HuH-7 (cell line): ENCODE data around the gene ATMIN.

ENCODE experiments used
- DNase-seq: peaks from one replicate; pipeline ENCODE4 v3.0.0; 2011; ENCODE audit warnings: low spot score

ATMIN gene

DNA sequence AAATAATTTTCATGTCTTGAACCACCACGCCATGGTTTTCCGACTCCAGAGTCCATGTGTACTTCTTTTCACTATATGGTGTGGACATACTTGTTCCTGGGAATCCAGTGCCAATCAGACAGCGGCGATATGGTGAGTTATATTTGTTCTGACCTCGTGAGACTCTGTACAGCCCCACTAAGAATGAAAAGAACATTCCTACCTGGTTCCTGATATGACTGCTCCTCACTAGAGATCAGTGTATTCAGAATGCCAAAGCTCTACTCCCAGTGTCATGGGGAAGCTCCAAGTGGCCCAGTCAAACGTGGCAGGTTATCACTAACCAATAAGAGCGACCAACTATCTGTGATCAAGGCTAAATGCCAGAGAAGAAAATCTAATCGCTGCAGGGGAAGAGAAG is 35.3 kb downstream of the ATMIN start:
- DNase-seq = no peak

DNA sequence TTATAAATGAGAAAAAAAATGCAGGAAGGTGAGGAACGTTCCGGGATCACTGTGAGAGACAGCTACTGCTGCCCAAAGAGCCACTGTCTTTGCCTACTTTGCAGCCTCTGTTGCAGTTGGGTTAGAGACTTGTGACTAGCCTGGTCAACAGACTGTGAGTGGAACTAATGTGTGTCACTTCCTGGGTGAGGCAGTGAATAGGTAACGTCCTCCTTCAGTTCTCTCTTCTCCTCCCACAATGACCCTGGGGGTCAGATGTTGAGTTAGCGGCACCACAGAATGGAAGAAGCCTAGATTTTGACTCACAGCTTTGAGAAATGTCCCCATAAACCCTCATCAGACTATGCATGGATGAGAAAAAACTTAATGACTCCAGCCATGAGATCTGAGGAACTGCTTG is 36.2 kb downstream of the ATMIN start:
- peak; percentile 28 for DNase-seq

DNA sequence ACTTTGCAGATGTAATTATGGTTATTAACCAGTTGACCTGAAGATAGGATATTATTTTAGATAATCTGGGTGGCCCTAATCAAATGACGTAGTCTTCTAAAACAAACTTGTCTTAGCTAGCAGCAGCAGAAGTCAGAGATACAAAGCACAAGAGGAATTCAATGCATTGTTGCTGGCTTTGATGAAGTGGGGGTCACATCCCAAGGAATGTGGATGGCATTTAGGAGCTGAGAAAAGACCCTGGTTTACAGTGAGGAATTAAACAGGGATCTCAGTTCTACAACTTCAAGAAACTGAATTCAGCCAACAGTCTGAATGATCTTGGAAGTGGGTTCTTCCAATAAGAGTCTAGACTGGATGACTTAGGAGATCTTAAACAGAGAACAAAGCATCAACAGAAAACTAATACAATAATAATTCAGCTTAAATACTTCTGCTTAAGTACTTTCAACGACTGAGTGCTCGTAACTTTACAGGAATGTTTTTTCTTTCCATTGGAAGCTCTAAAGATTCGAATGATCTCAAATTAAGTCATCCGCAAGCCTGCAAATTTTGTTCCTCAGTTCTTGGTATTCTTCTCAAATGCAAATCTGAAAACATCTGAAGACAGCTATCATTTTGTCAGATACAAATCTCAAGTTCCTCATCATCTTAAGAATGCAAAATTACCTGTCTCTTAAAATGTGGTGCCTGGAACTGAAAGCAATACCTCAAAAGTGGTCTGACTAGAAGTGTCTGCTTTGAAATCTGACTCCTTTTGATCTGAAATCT is 38.1 kb downstream of the ATMIN start:
- DNase-seq = no peak

DNA sequence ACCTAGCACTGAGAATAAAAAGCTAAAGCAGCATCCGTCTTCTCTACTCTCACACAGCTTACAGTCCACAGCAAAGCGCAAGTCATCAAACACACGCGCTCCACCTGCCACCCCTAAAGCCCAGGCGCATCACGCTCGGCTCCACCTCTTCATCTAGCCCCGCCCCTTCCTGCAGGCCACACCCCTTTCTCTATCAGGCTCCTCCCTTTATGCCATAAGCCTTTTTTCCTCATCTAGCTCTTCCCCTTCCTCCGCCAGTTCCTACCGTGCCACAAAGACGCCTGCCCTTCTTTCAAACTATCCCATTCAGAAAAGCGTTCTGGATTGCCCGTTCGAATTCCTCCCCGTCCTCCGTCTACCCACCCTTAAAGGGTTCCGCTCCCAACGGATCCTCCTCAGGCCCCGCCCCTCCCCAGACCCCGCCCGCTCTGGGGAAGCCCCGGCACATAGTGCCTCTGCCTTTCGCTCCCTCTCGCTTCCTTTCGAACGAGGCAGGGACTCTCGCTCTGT is 41.0 kb downstream of the ATMIN start:
- DNase-seq = peak; percentile 71

DNA sequence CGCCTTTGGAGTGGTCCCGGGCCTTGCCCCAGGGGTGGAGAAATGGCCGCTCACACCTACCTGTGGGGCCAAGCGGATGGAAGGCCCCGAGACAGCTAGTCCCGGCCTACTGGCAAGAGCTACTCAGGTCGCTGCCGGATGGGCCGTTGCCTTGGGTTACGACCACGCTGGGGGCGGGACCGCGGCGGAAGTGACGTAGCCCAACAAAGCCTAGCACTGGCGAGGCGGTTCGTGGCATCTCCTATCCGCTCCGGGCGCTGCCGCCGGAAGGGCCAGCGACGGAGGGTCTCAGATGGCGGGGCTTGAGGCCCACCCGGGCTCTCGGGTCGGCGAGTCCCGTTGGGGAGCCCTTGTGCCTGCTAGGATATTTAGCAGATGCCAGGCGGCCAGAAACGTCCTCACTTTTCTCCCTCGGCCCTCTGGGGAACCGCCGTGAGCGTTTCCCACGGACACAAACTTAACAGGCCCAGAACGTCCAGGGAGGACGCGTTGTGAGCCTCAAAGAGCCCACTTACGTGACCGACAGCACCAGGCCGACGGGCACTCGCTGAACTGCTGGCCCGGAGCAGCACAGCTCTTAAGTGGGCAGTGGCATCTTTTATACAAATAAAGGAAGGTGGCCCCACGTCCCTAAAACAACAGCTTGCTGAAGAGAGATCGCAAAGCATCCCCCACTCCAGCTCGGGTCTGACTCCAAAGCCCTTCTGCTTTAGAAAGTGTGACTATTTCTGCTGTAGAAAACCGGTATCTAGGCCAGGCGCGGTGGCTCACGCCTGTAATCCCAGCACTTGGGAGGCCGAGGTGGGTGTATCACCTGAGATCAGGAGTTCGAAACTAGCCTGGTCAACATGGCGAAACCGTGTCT is 41.7 kb downstream of the ATMIN start, which contains the start of gene C16orf46:
Gene C16orf46, minus strand, starts transcription at position 163 of the 865 bp plus-strand sequence. CDS start 13,283 bp downstream, outside the sequence.
- peak; percentile 93 for DNase-seq

DNA sequence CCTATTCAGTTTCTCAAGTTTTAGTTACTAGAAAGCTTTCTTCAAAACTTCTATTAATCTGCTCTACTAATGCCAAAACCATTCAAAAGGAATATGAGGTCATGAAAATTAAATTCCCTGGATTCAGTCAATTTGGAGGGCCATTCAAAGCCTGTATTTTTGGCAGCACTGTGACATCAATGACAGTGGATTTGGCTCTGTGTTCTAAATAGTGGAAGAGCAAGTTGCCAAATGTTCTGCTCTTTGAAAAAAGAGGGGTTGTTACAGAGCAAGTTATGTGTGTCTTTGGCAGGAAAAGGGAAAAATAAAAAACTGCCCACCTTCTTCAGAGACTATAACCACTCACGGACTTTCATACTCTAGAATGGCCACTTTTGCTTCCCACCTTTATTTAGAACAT is 44.6 kb downstream of the ATMIN start:
- no peak for DNase-seq

DNA sequence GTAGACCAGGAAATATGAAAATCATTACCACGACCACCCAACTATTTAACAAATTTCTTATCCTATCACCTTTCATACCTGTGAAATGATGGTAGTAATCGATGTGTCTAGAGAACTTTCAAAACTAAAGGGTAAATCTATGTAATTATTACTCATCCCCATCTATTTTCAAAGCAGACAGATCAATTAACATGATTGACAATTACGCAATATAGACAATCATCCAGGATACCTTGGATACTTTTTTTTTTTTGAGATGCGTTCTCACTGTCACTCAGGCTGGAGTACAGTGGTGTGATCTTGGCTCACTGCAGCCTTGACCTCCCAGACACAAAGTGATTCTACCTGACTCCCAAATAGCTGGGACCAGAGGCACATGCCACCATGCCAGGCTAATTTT is 45.4 kb downstream of the ATMIN start:
- DNase-seq = no peak

DNA sequence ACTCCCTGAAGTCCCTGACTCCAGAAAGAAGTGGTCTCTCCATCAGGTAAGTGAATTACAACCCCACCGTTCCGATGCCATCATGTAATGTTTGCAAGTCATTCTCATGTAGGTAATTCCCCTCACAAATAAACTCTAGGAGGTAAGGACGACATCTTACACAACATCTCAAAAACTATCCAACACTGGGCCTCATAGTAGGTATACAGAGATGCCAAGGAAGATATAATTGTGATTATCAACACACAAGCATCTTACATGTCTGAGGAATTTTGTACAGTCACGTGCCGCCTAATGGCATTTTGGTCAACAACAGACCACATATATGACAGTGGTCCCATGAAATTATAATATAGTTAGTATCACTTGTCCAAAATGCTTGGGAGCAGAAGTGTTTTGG is 53.2 kb downstream of the ATMIN start:
- no peak for DNase-seq

DNA sequence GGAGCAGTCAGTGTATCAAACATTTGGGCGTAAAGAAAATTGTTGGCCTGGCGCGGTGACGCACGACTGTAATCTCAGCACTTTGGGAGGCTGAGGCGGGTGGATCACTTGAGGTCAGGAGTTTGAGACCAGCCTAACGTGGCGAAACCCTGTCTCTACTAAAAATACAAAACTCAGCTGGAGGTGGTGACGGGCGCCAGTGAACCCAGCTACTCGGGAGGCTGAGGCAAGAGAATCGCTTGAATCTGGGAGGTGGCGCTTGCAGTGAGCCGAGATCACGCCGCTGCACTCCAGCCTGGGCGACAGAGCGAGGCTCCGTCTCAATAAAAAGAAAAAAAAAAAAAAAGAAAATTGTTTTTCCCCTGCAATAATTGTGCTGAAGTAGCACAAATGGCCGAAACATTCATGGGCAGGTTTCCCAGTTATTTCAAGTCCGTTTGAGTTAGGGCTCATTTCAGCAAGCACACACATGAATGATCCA is 59.2 kb downstream of the ATMIN start:
- DNase-seq = no peak

DNA sequence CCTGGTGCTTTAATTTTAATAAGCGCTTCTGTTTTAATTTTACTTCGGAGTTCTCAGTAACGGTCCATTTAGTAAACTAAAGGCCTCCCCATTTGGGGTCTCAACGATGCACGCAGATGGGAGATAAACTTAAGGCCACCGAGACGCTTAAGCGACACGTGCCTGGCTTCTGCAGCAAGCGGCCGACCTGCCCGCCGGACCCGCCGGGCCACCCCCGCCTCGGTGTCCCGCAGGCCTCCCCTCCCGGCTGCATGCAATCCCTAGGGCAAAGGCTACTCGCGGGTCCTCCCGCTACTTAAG is 60.0 kb downstream of the ATMIN start:
- no peak for DNase-seq

DNA sequence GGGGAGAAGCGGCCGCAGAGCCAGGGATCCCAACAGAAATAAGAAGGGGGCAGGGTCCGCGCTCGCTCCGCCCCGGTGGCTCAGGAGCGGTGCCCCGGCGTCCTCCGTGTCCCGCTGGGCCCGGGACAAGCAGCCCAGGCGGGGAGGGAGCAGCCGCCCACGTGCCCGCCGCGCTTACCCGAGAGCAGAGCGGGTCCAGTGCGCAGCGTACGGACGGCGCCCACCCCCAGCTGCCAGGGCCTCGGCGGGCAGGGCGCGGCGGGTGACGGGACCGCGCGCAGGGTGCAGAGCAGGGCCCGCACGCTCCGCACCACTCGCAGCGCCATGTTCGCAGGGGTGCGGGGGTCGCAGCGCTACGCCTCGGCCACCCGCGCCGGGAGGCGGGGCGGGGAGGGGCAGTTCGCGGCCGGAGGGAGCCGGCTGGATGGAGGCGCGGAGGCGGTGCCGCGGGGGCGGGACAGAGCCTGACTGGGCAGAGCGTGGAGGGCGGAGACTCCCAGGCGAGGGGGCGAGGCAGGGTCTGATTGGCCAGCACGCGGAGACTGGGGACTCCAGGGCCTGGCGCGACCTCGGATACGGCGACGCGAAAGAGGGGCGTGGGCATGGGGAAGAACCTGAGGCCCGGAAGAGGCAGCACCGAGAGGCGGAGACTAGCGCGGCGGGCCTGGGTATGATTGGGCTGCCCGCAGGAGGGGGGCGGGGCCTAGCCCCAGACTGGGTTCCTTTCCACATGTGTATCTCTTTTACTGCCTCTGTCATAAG is 60.5 kb downstream of the ATMIN start, which contains the start of gene GCSH:
Gene GCSH, minus strand, starts transcription at position 443 of the 762 bp plus-strand sequence. Its CDS starts 117 bp downstream, at position 326.
- DNase-seq = peak; percentile 94

DNA sequence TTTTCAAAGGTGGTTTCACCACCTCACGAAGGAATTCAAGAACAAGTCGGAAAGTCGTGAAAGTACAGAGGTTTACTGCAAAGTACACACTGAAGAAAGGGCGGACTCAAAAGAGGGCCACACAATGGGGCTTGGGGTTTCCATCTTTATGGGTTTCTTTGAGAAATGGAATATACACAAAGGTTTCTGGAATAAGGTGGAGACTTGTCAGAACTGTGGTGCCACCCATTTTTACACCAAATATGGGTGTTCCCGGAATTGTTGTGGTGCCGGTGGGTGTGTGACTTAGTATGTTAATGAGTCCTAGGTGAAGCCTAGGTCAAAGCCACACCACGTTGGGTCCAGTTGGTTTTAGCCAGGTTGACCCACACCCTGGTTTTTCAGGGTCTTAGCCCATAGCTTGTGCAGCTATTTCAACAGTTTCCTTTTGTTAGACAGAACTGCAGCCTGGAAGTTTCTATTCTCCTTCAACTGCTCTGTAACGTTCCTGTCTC is 61.1 kb downstream of the ATMIN start:
- DNase-seq = no peak
